Liver (tissue), 9 donors: ENCODE measurements around the gene GPR180. TPM values are rescaled to one million over a fixed set of nuclear protein-coding genes. Genes with fewer than 3 reads are reported as not detected.

Experiments
- DNase-seq: peaks from one replicate; pipeline ENCODE4 v3.0.0-alpha.2; 2017; ENCODE audit warnings: low spot score
- H3K27ac ChIP-seq, 2 donors: one replicate each; pipeline ENCODE4 v1.7.0; 2013; ENCODE audit warnings: inconsistent platforms in 2 of 2, low read length in 2 of 2, control low read depth in 1 of 2, low read depth in 1 of 2, mild to moderate bottlenecking in 1 of 2
- H3K27me3 ChIP-seq, 4 donors: one replicate each; pipeline versions ENCODE4 v1.6.1 to v1.7.0; 2013; ENCODE audit warnings: low read length in 3 of 4, inconsistent platforms in 1 of 4, mild to moderate bottlenecking in 1 of 4, moderate library complexity in 1 of 4; ENCODE audit not compliant: control insufficient read depth in 4 of 4, insufficient read depth in 4 of 4
- H3K36me3 ChIP-seq, 4 donors: one replicate each; pipeline versions ENCODE4 v1.6.1 to v1.7.0; 2013; ENCODE audit warnings: low read length in 3 of 4, mild to moderate bottlenecking in 3 of 4, low read depth in 1 of 4, moderate library complexity in 1 of 4; ENCODE audit not compliant: control insufficient read depth in 4 of 4, insufficient read depth in 3 of 4
- H3K4me1 ChIP-seq, 4 donors: one replicate each; pipeline versions ENCODE4 v1.6.1 to v1.7.0; 2013; ENCODE audit warnings: low read length in 3 of 4, mild to moderate bottlenecking in 3 of 4, moderate library complexity in 1 of 4; ENCODE audit not compliant: control insufficient read depth in 4 of 4, insufficient read depth in 4 of 4
- H3K4me3 ChIP-seq, 3 donors: one replicate each; pipeline versions ENCODE4 v1.6.1 to v1.7.0; 2013; ENCODE audit warnings: low read length in 3 of 3, control low read depth in 1 of 3, low read depth in 1 of 3, mild to moderate bottlenecking in 1 of 3
- H3K9ac ChIP-seq, 2 donors: one replicate each; pipeline ENCODE4 v1.7.0; 2013; ENCODE audit warnings: low read length in 2 of 2, mild to moderate bottlenecking in 2 of 2, moderate library complexity in 2 of 2, control low read depth in 1 of 2, low read depth in 1 of 2
- H3K9me3 ChIP-seq, 4 donors: one replicate each; pipeline versions ENCODE4 v1.6.1 to v1.7.0; 2013; ENCODE audit warnings: low read length in 3 of 4; ENCODE audit not compliant: control insufficient read depth in 4 of 4
- FOXA1 ChIP-seq: IDR thresholded peaks from 2 replicates; pipeline ENCODE4 v1.6.1; 2016; ENCODE audit warnings: antibody characterized with exemption
- GABPA ChIP-seq, 2 donors: IDR thresholded peaks in 1 of 2; conservative IDR thresholded peaks in 1 of 2; 2 replicates each; pipeline ENCODE4 v1.6.1; 2016; ENCODE audit warnings: antibody characterized with exemption in 2 of 2, mild to moderate bottlenecking in 1 of 2, moderate library complexity in 1 of 2
- HNF4A ChIP-seq, 2 donors: conservative IDR thresholded peaks; 2 replicates each; pipeline ENCODE4 v1.6.1; 2016; ENCODE audit warnings: antibody characterized with exemption in 2 of 2, mild to moderate bottlenecking in 2 of 2
- HNF4G ChIP-seq: IDR thresholded peaks from 2 replicates; pipeline ENCODE4 v1.6.1; 2016; ENCODE audit warnings: antibody characterized with exemption
- JUND ChIP-seq, 2 donors: IDR thresholded peaks; 2 replicates each; pipeline ENCODE4 v1.6.1; 2016; ENCODE audit warnings: antibody characterized with exemption in 2 of 2
- NR2F2 ChIP-seq: IDR thresholded peaks from 2 replicates; pipeline ENCODE4 v1.6.1; 2016; ENCODE audit warnings: antibody characterized with exemption
- RAD21 ChIP-seq, 2 donors: IDR thresholded peaks; 2 replicates each; pipeline ENCODE4 v1.6.1; 2016; ENCODE audit warnings: antibody characterized with exemption in 2 of 2, mild to moderate bottlenecking in 2 of 2
- RXRA ChIP-seq, 2 donors: IDR thresholded peaks; 2 replicates each; pipeline ENCODE4 v1.6.1; 2017 to 2018; ENCODE audit warnings: antibody characterized with exemption in 2 of 2, mild to moderate bottlenecking in 1 of 2
- SP1 ChIP-seq: IDR thresholded peaks from 2 replicates; pipeline ENCODE4 v1.6.1; 2018; ENCODE audit warnings: antibody characterized with exemption, mild to moderate bottlenecking
- TAF1 ChIP-seq: conservative IDR thresholded peaks from 2 replicates; pipeline ENCODE4 v1.6.1; 2016; ENCODE audit warnings: antibody characterized with exemption, mild to moderate bottlenecking
- WGBS: extraction: QIAGEN DNeasy Blood & Tissue Kit; methylation state at CpG from one replicate; pipeline ENCODE4 v1.1.7; 2013; 5-methylcytosine and 5-hydroxymethylcytosine counted together
- polyA plus RNA-seq, 2 donors: library from polyadenylated mRNA; stranded (reverse) in 1 of 2; unstranded in 1 of 2; fragments of 200-250 nt in 1 of 2; fragments of >200 nt in 1 of 2; fragmentation: Nextera tagmentation in 1 of 2; extraction: Ambion mirVana in 1 of 2; gene quantifications; one replicate each; pipeline versions ENCODE4 v1.2.1 to v1.2.3, GENCODE V29; 2013 to 2015
- total RNA-seq, 2 donors: library from RNA; depleted of rRNA; stranded (reverse); fragments of >200 nt; gene quantifications; one replicate each; pipeline ENCODE4 v1.2.3, GENCODE V29; 2014
- TF ChIP-seq, protein P1 (sequence below): IDR thresholded peaks from 2 replicates; pipeline ENCODE4 v1.6.1; 2016; ENCODE audit warnings: antibody characterized with exemption
- TF ChIP-seq, protein P2 (sequence below): IDR thresholded peaks from 2 replicates; pipeline ENCODE4 v1.6.1; 2016; ENCODE audit warnings: antibody characterized with exemption
- TF ChIP-seq, protein P3 (sequence below): fragments of 150-350 bp; IDR thresholded peaks from 2 replicates; pipeline ENCODE4 v1.5.1; 2017; ENCODE audit warnings: improper control_type of control experiment, low read depth, low read length; ENCODE audit not compliant: missing input control
- TF ChIP-seq, protein P4 (sequence below): IDR thresholded peaks from 2 replicates; pipeline ENCODE4 v1.6.1; 2016; ENCODE audit warnings: antibody characterized with exemption, mild to moderate bottlenecking
- TF ChIP-seq, protein P5 (sequence below): IDR thresholded peaks from 2 replicates; pipeline ENCODE4 v1.6.1; 2016; ENCODE audit warnings: antibody characterized with exemption
- donor health status: healthy.
- donor health status: healthy.
- donor health status: healthy.
- donor health status: healthy.
- donor health status: healthy.

GPR180 gene
- total and polyA plus RNA-seq, 4 donors = 2.1 to 8.3 (median 2.8) TPM

DNA sequence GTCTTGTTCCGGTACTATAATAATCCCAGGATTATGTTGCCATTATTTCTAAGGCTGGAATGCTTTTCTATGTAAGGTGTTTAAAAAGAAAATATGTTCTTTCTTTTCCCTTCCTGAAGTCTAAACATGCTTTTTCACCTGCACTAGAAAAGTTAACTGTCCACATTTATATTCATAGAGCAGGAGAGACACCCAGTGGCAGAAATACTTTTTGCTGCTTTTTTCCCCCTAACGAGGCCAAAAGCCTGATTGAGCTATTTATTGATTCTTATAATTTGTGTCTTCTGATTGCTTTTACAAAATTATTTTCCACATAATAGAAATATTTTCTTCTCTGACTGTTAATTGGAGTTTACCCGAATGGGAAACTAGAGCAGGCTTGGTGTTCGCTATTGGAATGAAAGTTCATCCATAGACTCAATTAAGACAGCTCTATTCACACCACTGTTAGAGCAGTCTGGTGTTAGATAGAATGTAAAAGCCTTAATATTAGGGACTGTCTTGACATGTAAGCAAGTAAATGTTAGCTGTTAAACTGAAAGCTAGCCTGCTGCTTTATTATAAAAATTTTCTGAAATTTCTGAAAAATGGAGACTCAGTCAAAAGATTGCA lies 15.8 kb downstream of the GPR180 start (continued):
- TF ChIP-seq, protein P1, sequence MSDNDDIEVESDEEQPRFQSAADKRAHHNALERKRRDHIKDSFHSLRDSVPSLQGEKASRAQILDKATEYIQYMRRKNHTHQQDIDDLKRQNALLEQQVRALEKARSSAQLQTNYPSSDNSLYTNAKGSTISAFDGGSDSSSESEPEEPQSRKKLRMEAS = no peak
- no peak for TF ChIP-seq TAF1

DNA sequence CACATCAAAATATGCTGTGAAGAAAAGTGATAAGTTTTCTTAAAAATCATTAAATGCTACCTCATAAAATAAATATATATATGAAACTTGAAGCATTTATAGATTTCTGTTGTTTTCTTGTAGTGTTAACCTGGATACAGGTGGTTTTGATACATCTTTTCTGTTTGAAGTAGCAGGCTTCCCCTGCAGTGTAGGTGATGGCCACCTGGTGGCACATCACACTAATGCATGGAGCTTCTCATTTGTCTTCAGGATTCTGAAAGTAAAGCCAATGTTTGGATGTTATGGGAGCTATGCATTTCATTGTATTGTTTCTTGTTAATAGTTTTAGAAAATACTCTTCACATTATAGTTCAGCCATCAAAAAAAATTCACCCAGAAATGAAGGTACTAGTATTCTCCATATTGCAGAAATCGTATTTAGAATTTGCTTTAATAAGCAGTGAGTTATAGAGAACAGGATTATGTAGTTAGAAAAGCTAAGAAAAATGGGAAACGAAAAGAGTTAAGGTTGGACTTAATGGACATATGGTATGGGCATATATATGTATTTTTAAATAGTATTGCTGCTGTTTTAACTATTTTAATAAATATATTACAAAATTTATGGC lies 18.7 kb downstream of the GPR180 start:
- Histone ChIP-seq H3K27me3 (no peaks in the 10 kb centered on the region), H3K27ac (no peak overlapping the region), H3K9ac (no peak overlapping the region), H3K4me1 (no peaks in the 10 kb centered on the region), H3K36me3 (peaks cover 0 to 24% (median 8%) of the 10 kb centered on the region in 4 donors), H3K4me3 (no peak overlapping the region), H3K9me3 (no peaks in the 10 kb centered on the region)
- no peak for DNase-seq
- TF ChIP-seq, protein P1 = no peak
- TF ChIP-seq, protein P2, sequence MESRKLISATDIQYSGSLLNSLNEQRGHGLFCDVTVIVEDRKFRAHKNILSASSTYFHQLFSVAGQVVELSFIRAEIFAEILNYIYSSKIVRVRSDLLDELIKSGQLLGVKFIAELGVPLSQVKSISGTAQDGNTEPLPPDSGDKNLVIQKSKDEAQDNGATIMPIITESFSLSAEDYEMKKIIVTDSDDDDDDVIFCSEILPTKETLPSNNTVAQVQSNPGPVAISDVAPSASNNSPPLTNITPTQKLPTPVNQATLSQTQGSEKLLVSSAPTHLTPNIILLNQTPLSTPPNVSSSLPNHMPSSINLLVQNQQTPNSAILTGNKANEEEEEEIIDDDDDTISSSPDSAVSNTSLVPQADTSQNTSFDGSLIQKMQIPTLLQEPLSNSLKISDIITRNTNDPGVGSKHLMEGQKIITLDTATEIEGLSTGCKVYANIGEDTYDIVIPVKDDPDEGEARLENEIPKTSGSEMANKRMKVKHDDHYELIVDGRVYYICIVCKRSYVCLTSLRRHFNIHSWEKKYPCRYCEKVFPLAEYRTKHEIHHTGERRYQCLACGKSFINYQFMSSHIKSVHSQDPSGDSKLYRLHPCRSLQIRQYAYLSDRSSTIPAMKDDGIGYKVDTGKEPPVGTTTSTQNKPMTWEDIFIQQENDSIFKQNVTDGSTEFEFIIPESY = no peak
- TF ChIP-seq GABPA (IDR thresholded peaks at IDR 0.05 in 1 of 2, conservative IDR thresholded peaks at IDR 0.05 in 1 of 2) = no peak
- TF ChIP-seq, protein P3, sequence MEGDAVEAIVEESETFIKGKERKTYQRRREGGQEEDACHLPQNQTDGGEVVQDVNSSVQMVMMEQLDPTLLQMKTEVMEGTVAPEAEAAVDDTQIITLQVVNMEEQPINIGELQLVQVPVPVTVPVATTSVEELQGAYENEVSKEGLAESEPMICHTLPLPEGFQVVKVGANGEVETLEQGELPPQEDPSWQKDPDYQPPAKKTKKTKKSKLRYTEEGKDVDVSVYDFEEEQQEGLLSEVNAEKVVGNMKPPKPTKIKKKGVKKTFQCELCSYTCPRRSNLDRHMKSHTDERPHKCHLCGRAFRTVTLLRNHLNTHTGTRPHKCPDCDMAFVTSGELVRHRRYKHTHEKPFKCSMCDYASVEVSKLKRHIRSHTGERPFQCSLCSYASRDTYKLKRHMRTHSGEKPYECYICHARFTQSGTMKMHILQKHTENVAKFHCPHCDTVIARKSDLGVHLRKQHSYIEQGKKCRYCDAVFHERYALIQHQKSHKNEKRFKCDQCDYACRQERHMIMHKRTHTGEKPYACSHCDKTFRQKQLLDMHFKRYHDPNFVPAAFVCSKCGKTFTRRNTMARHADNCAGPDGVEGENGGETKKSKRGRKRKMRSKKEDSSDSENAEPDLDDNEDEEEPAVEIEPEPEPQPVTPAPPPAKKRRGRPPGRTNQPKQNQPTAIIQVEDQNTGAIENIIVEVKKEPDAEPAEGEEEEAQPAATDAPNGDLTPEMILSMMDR = peak; percentile 55
- peak; percentile 70 to 81 for TF ChIP-seq RAD21 (IDR thresholded peaks at IDR 0.05)
- WGBS = 84% methylated on average over 2 of the region's 2 CpGs

DNA sequence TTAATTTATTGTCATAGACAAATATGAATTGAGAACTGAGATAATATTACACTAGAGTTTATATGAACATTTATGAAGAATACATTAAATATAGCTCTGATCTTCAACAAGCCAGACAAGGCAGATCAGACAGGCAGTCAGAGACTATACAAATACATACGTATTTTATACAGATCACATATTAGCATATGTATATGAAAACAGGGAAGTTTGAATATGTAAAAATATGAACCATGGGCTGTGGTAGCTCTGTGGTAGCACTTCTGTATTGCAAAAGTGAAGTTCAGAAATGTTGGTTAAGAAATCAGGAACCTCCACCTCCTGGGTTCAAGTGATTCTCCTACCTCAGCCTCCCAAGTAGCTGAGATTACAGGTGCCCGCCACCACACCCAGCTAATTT lies 20.7 kb downstream of the GPR180 start:
- Histone ChIP-seq H3K36me3 (peaks cover 0 to 24% (median 13%) of the 10 kb centered on the region in 4 donors), H3K27ac (no peak overlapping the region), H3K4me3 (no peak overlapping the region), H3K27me3 (no peaks in the 10 kb centered on the region), H3K9me3 (no peaks in the 10 kb centered on the region), H3K4me1 (no peaks in the 10 kb centered on the region), H3K9ac (no peak overlapping the region)
- WGBS = 94% methylated on average over 2 of the region's 2 CpGs
- no peak for DNase-seq
- no peak for TF ChIP-seq FOXA1

DNA sequence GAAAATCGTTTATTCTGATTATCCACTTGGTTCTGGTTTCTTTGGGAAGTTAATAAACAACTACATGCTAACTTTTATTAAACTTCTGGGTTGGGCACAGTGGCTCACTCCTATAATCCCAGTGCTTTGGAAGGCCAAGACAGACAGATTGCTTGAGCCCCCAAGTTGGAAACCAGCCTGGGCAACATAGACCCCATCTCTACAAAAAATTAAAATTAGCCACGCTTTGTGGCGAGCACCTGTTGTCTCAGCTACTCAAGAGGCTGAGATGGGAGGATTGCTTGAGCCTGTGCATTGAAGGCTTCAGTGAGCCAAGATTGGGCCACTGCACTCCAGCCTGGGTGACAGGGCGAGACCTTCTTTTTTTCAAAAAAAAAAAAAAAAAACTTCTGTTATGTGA lies 21.7 kb downstream of the GPR180 start:
- H3K4me1 ChIP-seq = no peaks in the 10 kb centered on the region
- H3K27me3 ChIP-seq = no peaks in the 10 kb centered on the region
- WGBS = 74% methylated on average over 4 of the region's 4 CpGs
- H3K4me3 ChIP-seq = no peak overlapping the region
- DNase-seq = no peak
- H3K9ac ChIP-seq = no peak overlapping the region
- H3K27ac ChIP-seq = no peak overlapping the region
- no peaks in the 10 kb centered on the region for H3K9me3 ChIP-seq
- H3K36me3 ChIP-seq = peaks cover 0 to 31% (median 16%) of the 10 kb centered on the region in 4 donors
- TF ChIP-seq, protein P4, sequence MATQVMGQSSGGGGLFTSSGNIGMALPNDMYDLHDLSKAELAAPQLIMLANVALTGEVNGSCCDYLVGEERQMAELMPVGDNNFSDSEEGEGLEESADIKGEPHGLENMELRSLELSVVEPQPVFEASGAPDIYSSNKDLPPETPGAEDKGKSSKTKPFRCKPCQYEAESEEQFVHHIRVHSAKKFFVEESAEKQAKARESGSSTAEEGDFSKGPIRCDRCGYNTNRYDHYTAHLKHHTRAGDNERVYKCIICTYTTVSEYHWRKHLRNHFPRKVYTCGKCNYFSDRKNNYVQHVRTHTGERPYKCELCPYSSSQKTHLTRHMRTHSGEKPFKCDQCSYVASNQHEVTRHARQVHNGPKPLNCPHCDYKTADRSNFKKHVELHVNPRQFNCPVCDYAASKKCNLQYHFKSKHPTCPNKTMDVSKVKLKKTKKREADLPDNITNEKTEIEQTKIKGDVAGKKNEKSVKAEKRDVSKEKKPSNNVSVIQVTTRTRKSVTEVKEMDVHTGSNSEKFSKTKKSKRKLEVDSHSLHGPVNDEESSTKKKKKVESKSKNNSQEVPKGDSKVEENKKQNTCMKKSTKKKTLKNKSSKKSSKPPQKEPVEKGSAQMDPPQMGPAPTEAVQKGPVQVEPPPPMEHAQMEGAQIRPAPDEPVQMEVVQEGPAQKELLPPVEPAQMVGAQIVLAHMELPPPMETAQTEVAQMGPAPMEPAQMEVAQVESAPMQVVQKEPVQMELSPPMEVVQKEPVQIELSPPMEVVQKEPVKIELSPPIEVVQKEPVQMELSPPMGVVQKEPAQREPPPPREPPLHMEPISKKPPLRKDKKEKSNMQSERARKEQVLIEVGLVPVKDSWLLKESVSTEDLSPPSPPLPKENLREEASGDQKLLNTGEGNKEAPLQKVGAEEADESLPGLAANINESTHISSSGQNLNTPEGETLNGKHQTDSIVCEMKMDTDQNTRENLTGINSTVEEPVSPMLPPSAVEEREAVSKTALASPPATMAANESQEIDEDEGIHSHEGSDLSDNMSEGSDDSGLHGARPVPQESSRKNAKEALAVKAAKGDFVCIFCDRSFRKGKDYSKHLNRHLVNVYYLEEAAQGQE = no peak
- TF ChIP-seq NR2F2 (no peak), GABPA (IDR thresholded peaks at IDR 0.05 in 1 of 2, conservative IDR thresholded peaks at IDR 0.05 in 1 of 2) (no peak), HNF4G (no peak), RAD21 (IDR thresholded peaks at IDR 0.05) (no peak), SP1 (no peak), HNF4A (conservative IDR thresholded peaks at IDR 0.05) (no peak), TAF1 (no peak), JUND (IDR thresholded peaks at IDR 0.05) (no peak), RXRA (IDR thresholded peaks at IDR 0.05) (no peak), FOXA1 (no peak)
- TF ChIP-seq, protein P5, sequence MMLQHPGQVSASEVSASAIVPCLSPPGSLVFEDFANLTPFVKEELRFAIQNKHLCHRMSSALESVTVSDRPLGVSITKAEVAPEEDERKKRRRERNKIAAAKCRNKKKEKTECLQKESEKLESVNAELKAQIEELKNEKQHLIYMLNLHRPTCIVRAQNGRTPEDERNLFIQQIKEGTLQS = no peak
- TF ChIP-seq, protein P1 = no peak
